GM19395 (cell line): Measurements from ENCODE around the gene ANKH.

ENCODE experiments used
- ATAC-seq: cut with Tn5 transposase; IDR thresholded peaks from one replicate; pipeline ENCODE4 v1.9.1; 2021; ENCODE audit warnings: mild to moderate bottlenecking, moderate library complexity; ENCODE audit not compliant: unreplicated experiment

The ANKH gene

DNA sequence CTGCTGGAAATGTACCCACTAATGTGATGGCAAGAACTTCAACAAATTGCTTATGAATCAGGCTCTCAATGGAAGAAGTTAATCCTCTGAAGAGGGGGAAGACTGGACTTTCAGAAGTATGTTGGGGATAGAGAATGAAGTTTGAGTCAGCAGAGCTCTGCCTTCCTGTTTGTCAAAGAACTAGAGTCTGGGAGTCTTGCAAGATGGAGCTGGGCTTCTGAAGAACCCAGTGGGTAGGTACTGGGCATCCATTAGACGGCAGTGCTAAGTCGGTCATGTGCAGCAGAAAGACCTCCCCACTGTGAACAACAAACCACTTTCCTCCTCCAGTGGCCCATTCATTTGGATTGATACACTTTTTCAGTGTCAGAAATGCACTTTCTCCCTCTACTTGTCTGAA, 172.4 kb downstream of the ANKH start:
- no peak for ATAC-seq

DNA sequence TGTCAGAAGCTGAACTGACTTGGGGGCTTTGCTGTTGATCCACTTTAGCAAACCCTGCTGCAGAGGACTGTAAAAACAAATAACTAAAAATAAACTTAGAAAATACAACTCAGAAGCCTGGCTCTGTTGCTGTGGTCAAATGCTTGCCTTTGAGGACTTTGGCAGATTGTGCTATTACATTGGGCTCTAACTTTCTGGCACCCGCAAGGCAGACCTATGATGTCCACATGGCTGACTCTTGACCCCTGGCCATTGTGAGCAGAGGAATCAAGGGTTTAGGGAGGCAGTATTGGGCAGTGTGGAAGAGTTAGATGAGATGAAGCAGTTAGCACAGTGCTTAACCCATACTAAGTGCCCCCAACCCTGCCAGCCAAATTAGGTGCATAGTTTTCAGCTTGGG, 173.1 kb downstream of the ANKH start:
- ATAC-seq, result no peak

GRCh38 chr5:14696851-14697250, 174.7 kb downstream of the ANKH start:
- no peak for ATAC-seq

DNA sequence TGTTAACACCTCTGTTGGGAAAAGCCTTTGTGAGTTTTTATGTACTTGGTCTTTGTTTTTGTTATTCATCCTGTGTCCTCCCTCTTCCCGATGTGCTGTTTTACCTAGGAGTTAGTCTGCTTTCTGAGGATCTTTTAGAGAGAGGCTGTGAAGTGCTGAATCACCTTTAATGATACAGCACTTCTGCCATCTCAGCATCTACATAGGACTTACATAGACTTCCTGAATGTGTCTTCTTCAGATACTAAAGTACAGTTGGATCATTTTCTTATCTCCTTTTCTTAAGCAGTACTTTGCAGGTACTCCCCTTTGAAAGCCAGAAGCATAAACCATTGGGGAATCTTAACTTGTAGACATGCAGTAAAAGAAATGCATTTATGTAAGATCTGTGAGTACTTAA, 175.5 kb downstream of the ANKH start:
- no peak for ATAC-seq

DNA sequence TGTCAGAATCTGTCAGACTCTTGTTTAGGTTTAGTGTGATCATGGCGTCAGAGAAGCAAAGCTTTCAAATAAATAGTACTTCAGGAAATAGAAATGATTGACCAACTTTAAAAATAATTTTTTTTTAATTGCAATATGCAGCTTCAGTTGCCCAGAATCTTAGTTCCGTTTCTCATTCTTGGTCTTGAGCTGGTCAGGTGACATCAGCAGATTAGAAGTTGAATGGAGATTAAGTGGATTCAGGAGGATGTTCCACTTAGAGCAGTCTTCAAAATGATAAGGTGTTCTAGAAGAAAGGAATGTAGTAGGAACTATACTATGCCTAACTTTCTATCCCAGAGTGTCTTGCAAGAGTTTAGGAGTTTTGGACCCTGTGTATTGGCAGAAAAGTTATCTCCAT, 176.4 kb downstream of the ANKH start:
- ATAC-seq, result no peak

GRCh38 chr5:14693070-14693469, 178.5 kb downstream of the ANKH start:
- no peak for ATAC-seq

GRCh38 chr5:14687023-14687665, 184.4 kb downstream of the ANKH start:
- no peak for ATAC-seq

- ATAC-seq, result no peak
Observed at GRCh38 chr5:14686517-14686916, 185.1 kb downstream of the ANKH start.

DNA sequence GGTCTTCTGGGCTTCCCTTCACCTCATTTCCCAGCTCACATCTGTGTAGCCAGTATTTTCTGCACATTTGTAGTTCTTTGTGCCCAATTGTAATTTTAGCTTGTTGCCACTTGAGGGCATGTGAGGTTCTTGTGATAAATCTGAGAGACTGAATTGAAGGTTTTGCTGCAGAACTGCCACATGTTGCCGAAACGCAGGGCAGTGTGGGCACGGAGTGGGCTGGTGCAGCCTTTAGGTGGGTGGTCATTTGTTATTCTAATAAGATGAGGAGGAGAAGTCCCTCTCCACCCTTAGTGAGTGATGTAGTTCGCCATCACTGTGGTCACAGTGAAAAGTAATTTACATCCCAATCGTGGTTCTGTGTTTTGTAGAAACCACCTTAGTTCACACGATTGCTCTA, 185.8 kb downstream of the ANKH start:
- ATAC-seq, result peak; percentile 81

- no peak for ATAC-seq
Observed at GRCh38 chr5:14684757-14685156, 186.8 kb downstream of the ANKH start.

GRCh38 chr5:14683906-14684455, 187.6 kb downstream of the ANKH start:
- no peak for ATAC-seq

DNA sequence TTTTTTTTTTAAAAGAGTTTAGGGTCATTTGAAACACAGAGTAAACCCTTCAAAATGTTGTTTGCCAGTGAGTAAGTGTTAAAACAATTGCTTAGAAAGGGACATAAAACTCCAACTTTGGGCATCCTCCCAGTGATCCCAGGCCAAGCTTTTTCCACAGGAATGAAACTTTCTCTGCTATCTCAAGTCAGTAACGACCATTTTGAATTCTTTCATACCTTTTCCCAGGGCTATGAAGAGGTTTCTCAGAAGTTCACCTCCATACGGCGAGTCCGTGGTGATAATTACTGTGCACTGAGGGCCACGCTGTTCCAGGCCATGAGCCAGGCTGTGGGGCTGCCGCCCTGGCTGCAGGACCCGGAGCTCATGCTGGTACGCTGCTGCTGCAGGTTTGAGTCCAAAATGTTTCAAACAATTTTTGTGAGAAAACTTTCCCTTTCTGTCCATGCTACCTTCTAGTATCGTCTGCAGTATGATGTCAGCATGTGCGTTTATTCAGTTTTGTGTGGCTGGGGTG, 190.3 kb downstream of the ANKH start:
- no peak for ATAC-seq

GRCh38 chr5:14679595-14679994, 192.0 kb downstream of the ANKH start:
- no peak for ATAC-seq

GRCh38 chr5:14678773-14679334, 192.7 kb downstream of the ANKH start:
- no peak for ATAC-seq

GRCh38 chr5:14676320-14676719, 195.3 kb downstream of the ANKH start:
- ATAC-seq, result peak; percentile 46

DNA sequence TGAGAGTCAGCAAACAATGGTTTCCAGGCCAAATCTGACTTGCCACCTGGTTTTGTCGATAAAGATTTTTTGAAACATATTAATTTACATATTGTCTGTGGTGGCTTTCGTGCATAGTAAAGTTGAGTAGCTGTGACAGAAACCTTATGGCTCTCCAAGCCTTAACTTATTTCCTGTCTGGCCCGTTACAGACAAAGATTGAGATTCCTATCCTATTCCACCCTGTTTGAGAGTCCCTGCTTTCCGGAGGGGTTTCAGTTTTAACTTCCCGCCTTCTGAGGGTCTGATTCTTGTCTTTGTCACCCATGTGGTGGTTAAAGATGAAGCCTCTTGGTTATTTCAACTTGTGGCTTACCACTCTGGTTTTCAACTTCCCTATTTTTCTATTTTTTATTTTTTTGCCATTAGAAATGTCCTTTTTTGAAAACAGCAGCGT, 195.7 kb downstream of the ANKH start:
- ATAC-seq, result peak; percentile 61

DNA sequence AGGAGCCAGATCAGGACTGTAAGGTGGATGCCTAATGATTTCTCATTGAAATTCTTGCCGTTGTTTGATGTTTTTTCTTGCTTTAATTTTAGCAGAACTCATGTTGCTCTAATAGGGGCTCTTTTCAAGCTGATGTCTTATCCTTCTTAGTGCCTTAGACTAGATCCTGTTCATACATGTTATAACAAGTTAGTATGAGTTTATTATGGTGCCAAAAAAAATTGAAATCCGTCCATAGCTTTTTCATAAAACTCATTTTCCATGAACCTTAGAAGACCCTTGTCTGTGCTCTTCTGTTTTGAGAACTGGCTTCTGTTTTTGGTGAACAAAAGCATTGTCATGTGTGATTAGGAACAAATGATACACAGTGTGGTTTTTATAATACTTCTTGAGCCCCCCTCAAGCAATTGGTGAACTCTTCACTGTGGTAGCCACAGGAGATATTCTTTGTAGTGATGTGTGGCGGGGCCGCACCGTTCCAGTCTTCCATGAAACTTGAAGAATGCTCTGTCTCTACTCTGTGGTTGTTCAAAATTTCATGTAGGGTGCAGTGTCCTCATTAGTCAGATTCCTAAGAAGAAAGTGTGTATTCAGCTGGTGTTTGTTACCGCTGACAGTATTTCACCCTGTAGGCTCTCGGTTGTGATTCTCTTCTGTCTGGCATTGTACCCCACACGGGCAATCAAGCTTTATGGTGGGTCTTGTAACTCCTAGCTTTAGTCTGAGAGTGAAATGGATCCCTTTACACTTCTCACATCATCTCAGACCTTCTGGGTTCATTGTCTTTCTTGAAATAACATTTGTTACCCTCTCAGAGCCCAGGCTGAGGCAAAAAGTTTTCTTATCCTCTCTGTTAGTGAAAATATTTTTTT, 196.4 kb downstream of the ANKH start:
- ATAC-seq, result no peak

DNA sequence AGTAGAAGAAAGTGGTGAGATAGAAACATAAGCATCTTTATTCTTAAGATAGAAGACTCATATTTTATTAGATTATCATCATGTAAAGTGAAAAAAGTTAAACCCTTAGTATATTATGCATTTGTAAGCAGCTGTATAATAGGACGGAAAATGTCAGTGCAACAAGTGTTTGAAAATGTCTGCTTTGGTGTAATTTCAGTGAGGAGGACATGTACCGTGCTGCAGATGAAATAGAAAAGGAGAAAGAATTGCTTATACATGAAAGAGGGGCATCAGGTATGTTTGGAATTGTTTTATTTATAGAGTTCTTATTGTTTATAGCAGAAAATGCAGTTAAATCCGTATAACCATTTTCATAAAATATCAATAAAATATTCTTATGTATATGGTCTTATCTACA, 198.1 kb downstream of the ANKH start:
- no peak for ATAC-seq

DNA sequence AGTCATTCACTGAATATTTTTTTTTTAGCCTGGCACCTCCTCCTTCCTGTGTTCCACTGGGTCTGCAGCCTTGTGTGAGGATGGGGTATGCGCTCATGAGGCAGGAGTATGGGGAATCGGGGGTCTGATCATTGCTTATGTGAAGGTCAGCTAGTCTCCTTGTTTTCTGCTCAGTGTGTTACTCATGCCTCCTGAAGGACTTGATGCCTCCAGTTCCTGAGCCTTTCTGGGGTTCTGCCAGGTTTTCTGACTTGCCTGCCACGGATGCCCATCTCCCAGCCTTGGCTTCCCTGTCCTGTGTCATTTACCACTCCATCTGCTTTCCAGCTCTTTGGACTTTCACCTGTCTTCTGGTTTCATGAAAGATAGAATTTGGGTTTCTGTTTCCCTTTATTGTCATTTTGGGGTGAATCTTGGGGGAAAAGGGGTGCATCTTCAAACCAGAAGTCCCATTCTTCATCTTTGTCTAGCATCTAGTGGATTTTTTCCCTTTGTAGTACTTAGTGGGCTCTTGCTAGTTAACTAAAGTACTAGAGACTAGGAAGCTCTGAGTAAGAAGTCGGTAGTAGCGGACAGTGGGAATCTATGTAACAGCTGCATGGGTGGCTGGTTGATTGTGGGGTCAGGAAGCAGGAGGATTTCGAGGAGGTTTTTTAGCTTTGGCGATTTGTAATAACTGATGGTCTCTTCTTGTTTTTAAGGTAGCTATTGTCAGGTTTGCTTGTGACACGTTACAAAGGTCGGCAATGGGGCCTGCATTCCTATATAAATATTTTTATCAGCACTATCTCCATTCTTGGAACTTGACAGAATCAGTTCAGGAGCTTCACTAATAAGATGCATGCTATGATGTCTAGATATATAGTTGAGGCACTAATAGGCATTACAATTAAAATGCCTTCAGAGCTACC, 198.8 kb downstream of the ANKH start:
- ATAC-seq, result no peak

GRCh38 chr5:14672082-14672481, 199.5 kb downstream of the ANKH start:
- ATAC-seq, result no peak
